ENCODE results near the gene PPP1R16B. TPM values are rescaled to one million over a fixed set of nuclear protein-coding genes. Genes with fewer than 3 reads are reported as not detected.

Gene PPP1R16B
- total RNA-seq, 1 experiment from 2014 or later, result 19.8 TPM

GRCh38 chr20:38920411-38920810 lies 114.9 kb downstream of the PPP1R16B start:
- Histone ChIP-seq H3K4me3 (ENCODE audit: insufficient read depth, low read depth, low read length) (no peak overlapping the region), H3K27me3 (ENCODE audit: control insufficient read depth, insufficient read depth, low read length) (no peaks in the 10 kb centered on the region), H3K36me3 (replicated peaks; ENCODE audit: control insufficient read depth, insufficient read depth, low read length) (peaks cover 1% of the 10 kb centered on the region; the same call in 1 of the 2 replicates)
- no peak for DNase-seq

- H3K4me3 ChIP-seq (ENCODE audit: insufficient read depth, low read depth, low read length), result no peak overlapping the region
- no peaks in the 10 kb centered on the region for H3K27me3 ChIP-seq (ENCODE audit: control insufficient read depth, insufficient read depth, low read length)
- H3K36me3 ChIP-seq (replicated peaks; ENCODE audit: control insufficient read depth, insufficient read depth, low read length), result peaks cover 1% of the 10 kb centered on the region; the same call in 1 of the 2 replicates
- DNase-seq, result no peak
Measured at GRCh38 chr20:38920851-38921250, 115.4 kb downstream of the PPP1R16B start.

GRCh38 chr20:38924718-38925117 lies 119.2 kb downstream of the PPP1R16B start:
- no peak for DNase-seq
- H3K4me3 ChIP-seq (ENCODE audit: insufficient read depth, low read depth, low read length), result no peak overlapping the region
- no peaks in the 10 kb centered on the region; the same call in 1 of the 2 replicates for H3K27me3 ChIP-seq (ENCODE audit: control insufficient read depth, insufficient read depth, low read length)
- peaks cover 4% of the 10 kb centered on the region; the same call in 1 of the 2 replicates for H3K36me3 ChIP-seq (replicated peaks; ENCODE audit: control insufficient read depth, insufficient read depth, low read length)

GRCh38 chr20:38926142-38926933 lies 120.8 kb downstream of the PPP1R16B start, which contains the start of gene FAM83D:
Gene FAM83D (plus strand): TSS chr20:38926417. CDS start chr20:38926443, 26 bp downstream.
- 0 out of 2 replicates have a peak, but pooled peaks cover 3% of the 10 kb centered on the region for H3K36me3 ChIP-seq (replicated peaks; ENCODE audit: control insufficient read depth, insufficient read depth, low read length)
- DNase-seq, result peak; percentile 99
- no peaks in the 10 kb centered on the region; the same call in 1 of the 2 replicates for H3K27me3 ChIP-seq (ENCODE audit: control insufficient read depth, insufficient read depth, low read length)
- H3K4me3 ChIP-seq (ENCODE audit: insufficient read depth, low read depth, low read length), result peak within 1 kb of the TSS; percentile 98

- DNase-seq, result peak; percentile 71
- Histone ChIP-seq H3K27me3 (ENCODE audit: control insufficient read depth, insufficient read depth, low read length) (no peaks in the 10 kb centered on the region; the same call in 1 of the 2 replicates), H3K36me3 (replicated peaks; ENCODE audit: control insufficient read depth, insufficient read depth, low read length) (0 out of 2 replicates have a peak, but pooled peaks cover 3% of the 10 kb centered on the region), H3K4me3 (ENCODE audit: insufficient read depth, low read depth, low read length) (peak overlapping the region; percentile 98)
Measured at GRCh38 chr20:38926934-38927616, 121.6 kb downstream of the PPP1R16B start.

- Histone ChIP-seq H3K4me3 (ENCODE audit: insufficient read depth, low read depth, low read length) (peak overlapping the region; percentile 98), H3K27me3 (ENCODE audit: control insufficient read depth, insufficient read depth, low read length) (no peaks in the 10 kb centered on the region; the same call in 1 of the 2 replicates), H3K36me3 (replicated peaks; ENCODE audit: control insufficient read depth, insufficient read depth, low read length) (0 out of 2 replicates have a peak, but pooled peaks cover 3% of the 10 kb centered on the region)
- DNase-seq, result no peak
Measured at GRCh38 chr20:38927902-38928578, 122.5 kb downstream of the PPP1R16B start.

GRCh38 chr20:38930242-38930569 lies 124.7 kb downstream of the PPP1R16B start:
- DNase-seq, result no peak
- H3K4me3 ChIP-seq (ENCODE audit: insufficient read depth, low read depth, low read length), result no peak overlapping the region
- no peaks in the 10 kb centered on the region; the same call in 1 of the 2 replicates for H3K27me3 ChIP-seq (ENCODE audit: control insufficient read depth, insufficient read depth, low read length)
- H3K36me3 ChIP-seq (replicated peaks; ENCODE audit: control insufficient read depth, insufficient read depth, low read length), result 0 out of 2 replicates have a peak, but pooled peaks cover 3% of the 10 kb centered on the region

GRCh38 chr20:38931984-38932383 lies 126.5 kb downstream of the PPP1R16B start:
- Histone ChIP-seq H3K36me3 (replicated peaks; ENCODE audit: control insufficient read depth, insufficient read depth, low read length) (peaks cover 3% of the 10 kb centered on the region; the same call in 1 of the 2 replicates), H3K4me3 (ENCODE audit: insufficient read depth, low read depth, low read length) (no peak overlapping the region), H3K27me3 (ENCODE audit: control insufficient read depth, insufficient read depth, low read length) (no peaks in the 10 kb centered on the region)
- no peak for DNase-seq

- H3K4me3 ChIP-seq (ENCODE audit: insufficient read depth, low read depth, low read length), result no peak overlapping the region
- no peak for DNase-seq
Measured at GRCh38 chr20:38932457-38933120, 127.1 kb downstream of the PPP1R16B start.

GRCh38 chr20:38934530-38934929 lies 129.0 kb downstream of the PPP1R16B start:
- Histone ChIP-seq H3K36me3 (replicated peaks; ENCODE audit: control insufficient read depth, insufficient read depth, low read length) (peaks cover 8% of the 10 kb centered on the region), H3K4me3 (ENCODE audit: insufficient read depth, low read depth, low read length) (no peak overlapping the region), H3K27me3 (ENCODE audit: control insufficient read depth, insufficient read depth, low read length) (no peaks in the 10 kb centered on the region)
- DNase-seq, result no peak

More at GRCh38 chr20:38932457-38933120, 127.1 kb downstream of the PPP1R16B start:
- no peaks in the 10 kb centered on the region for H3K27me3 ChIP-seq (ENCODE audit: control insufficient read depth, insufficient read depth, low read length)
- H3K36me3 ChIP-seq (replicated peaks; ENCODE audit: control insufficient read depth, insufficient read depth, low read length), result peaks cover 3% of the 10 kb centered on the region; the same call in 1 of the 2 replicates

- no peak overlapping the region for H3K4me3 ChIP-seq (ENCODE audit: insufficient read depth, low read depth, low read length)
- no peak for DNase-seq
- H3K27me3 ChIP-seq (ENCODE audit: control insufficient read depth, insufficient read depth, low read length), result no peaks in the 10 kb centered on the region
- peaks cover 13% of the 10 kb centered on the region for H3K36me3 ChIP-seq (replicated peaks; ENCODE audit: control insufficient read depth, insufficient read depth, low read length)
Measured at GRCh38 chr20:38935285-38935684, 129.8 kb downstream of the PPP1R16B start.

- no peak for DNase-seq
- H3K27me3 ChIP-seq (ENCODE audit: control insufficient read depth, insufficient read depth, low read length), result no peaks in the 10 kb centered on the region
- H3K4me3 ChIP-seq (ENCODE audit: insufficient read depth, low read depth, low read length), result no peak overlapping the region
- H3K36me3 ChIP-seq (replicated peaks; ENCODE audit: control insufficient read depth, insufficient read depth, low read length), result peaks cover 16% of the 10 kb centered on the region
Measured at GRCh38 chr20:38935967-38936407, 130.5 kb downstream of the PPP1R16B start.

GRCh38 chr20:38937000-38937399 lies 131.5 kb downstream of the PPP1R16B start:
- DNase-seq, result no peak
- no peak overlapping the region for H3K4me3 ChIP-seq (ENCODE audit: insufficient read depth, low read depth, low read length)
- H3K36me3 ChIP-seq (replicated peaks; ENCODE audit: control insufficient read depth, insufficient read depth, low read length), result peaks cover 23% of the 10 kb centered on the region

GRCh38 chr20:38937978-38938473 lies 132.5 kb downstream of the PPP1R16B start:
- H3K36me3 ChIP-seq (replicated peaks; ENCODE audit: control insufficient read depth, insufficient read depth, low read length), result peaks cover 29% of the 10 kb centered on the region
- no peak overlapping the region for H3K4me3 ChIP-seq (ENCODE audit: insufficient read depth, low read depth, low read length)
- no peak for DNase-seq
- H3K27me3 ChIP-seq (ENCODE audit: control insufficient read depth, insufficient read depth, low read length), result no peaks in the 10 kb centered on the region

More at GRCh38 chr20:38937000-38937399, 131.5 kb downstream of the PPP1R16B start:
- H3K27me3 ChIP-seq (ENCODE audit: control insufficient read depth, insufficient read depth, low read length), result no peaks in the 10 kb centered on the region
